GM12865 (cell line): ENCODE measurements around the gene SCAF4.
"Not testable (repeated sequence)": the region's sequence is repeated elsewhere in the genome, so short reads cannot be mapped to it uniquely, and the experiment has no call there.

Experiments used
- DNase-seq: peaks from one replicate; pipeline ENCODE4 v3.0.0; 2010; ENCODE audit warnings: low read depth
- H3K4me3 ChIP-seq: 2 replicates; pipeline ENCODE4 v1.5.1; 2011; ENCODE audit warnings: mild to moderate bottlenecking, low read depth, low read length, control low read depth
- CTCF ChIP-seq: IDR thresholded peaks from 2 replicates; pipeline ENCODE4 v1.5.1; 2011; ENCODE audit warnings: low read length, control low read depth, low read depth, inconsistent platforms; ENCODE audit not compliant: insufficient read depth; ENCODE audit errors: missing control alignments

Gene SCAF4

DNA sequence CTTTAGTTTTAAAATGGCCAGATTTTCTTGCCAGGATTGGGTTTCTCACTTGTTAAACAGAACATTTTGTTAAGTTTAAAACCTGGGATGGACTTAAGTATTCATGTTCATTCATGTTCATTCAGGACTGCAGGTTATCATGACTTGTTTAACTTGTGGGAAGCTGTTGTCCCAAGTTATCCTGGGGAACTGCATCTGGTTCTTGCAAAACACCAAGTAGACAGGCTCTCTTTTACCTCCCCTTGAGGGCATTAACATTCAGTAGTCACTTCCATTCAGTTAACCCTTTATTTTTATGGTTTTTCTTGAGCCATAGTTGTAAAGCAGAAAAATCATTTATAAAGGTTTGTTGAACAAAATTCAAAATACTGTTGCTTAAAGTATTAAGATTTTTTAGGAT lies 64.3 kb downstream of the SCAF4 start:
- DNase-seq = no peak
- no peak for TF ChIP-seq CTCF
- H3K4me3 ChIP-seq = no peak overlapping the region

DNA sequence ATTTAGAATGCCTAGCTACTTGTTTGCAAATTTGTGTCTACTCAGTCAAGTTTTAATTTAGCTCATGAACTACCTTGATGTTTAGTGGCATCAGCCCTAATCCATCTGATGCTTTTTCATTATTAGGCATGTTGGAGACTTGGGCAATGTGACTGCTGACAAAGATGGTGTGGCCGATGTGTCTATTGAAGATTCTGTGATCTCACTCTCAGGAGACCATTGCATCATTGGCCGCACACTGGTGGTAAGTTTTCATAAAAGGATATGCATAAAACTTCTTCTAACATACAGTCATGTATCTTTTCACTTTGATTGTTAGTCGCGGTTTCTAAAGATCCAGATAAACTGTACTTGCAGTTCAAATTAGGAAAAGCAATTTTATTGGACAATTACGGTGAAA lies 64.8 kb downstream of the SCAF4 start:
- no peak overlapping the region for H3K4me3 ChIP-seq
- no peak for DNase-seq
- no peak for TF ChIP-seq CTCF

- no peak overlapping the region for H3K4me3 ChIP-seq
- no peak for TF ChIP-seq CTCF
Observed at GRCh38 chr21:31666445-31667010, 65.4 kb downstream of the SCAF4 start.

GRCh38 chr21:31665869-31666268 lies 66.0 kb downstream of the SCAF4 start:
- not testable (repeated sequence) for H3K4me3 ChIP-seq

More at GRCh38 chr21:31666445-31667010, 65.4 kb downstream of the SCAF4 start:
- DNase-seq = no peak

DNA sequence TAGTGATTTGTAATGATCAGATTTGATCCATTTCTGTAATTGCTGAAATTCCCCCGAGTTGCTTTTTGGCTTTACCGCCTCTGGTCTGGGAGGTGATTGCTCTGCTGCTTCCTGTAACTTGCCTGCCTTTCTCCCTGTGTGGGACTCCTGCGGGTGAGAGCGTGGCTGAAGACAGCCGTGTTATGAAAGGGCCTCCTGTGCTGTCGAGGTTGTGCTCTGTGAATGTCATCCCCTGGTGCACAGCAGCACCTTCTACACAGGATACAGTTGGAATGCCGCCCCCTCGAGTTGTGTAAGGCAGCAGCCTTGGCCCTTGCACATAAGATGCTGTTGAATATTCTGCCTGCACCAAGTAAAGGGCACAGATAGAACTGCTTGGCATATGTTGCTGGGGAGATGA lies 66.5 kb downstream of the SCAF4 start:
- no peak overlapping the region for H3K4me3 ChIP-seq
- no peak for DNase-seq
- TF ChIP-seq CTCF = no peak

More at GRCh38 chr21:31665869-31666268, 66.0 kb downstream of the SCAF4 start:
- DNase-seq = not testable (repeated sequence)

GRCh38 chr21:31663584-31664249 lies 68.2 kb downstream of the SCAF4 start:
- no peak overlapping the region for H3K4me3 ChIP-seq
- no peak for TF ChIP-seq CTCF
- no peak for DNase-seq

DNA sequence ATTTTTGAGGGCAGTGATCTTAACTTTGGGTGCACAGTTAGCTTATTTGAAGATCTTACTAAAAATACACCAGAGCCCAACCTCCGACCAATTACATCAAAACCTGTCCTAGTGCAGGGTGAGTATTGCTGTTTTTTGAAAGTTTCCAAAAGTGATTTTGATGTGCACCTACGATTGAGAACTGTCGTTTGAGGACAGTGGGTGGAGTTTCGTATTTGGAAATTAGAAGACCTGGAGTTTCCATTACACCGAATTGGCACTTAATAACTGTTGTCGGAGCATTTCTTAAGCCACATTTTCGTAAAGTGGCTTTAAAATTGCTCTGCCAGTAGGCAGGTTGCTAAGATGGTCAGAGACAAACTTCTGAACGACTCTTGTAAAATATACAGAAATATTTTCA lies 71.3 kb downstream of the SCAF4 start:
- no peak for DNase-seq
- H3K4me3 ChIP-seq = peak overlapping the region; percentile 87
- no peak for TF ChIP-seq CTCF
